ACC112 (cell line): ENCODE measurements around the gene HEBP2.

Experiments used
- H2AFZ ChIP-seq: fragments of 200-600 bp; sonication (generic); one replicate; pipeline ENCODE4 v1.6.0; 2017; ENCODE audit warnings: antibody characterized with exemption, low read length; ENCODE audit not compliant: unreplicated experiment
- H3K27ac ChIP-seq: fragments of 200-600 bp; sonication (generic); 2 replicates; pipeline ENCODE4 v1.5.1; 2014; ENCODE audit warnings: low read depth, mild to moderate bottlenecking, antibody characterized with exemption, low read length, moderate library complexity
- H3K27me3 ChIP-seq: fragments of 200-600 bp; sonication (generic); 2 replicates; pipeline ENCODE4 v1.6.1; 2014; ENCODE audit warnings: mild to moderate bottlenecking, antibody characterized with exemption, low read length, moderate library complexity, mixed read lengths; ENCODE audit not compliant: insufficient read depth
- H3K36me3 ChIP-seq: fragments of 200-600 bp; sonication (generic); 2 replicates; pipeline ENCODE4 v1.6.1; 2016; ENCODE audit warnings: mild to moderate bottlenecking, antibody characterized with exemption, low read length, moderate library complexity, mixed read lengths; ENCODE audit not compliant: insufficient read depth
- H3K4me1 ChIP-seq: fragments of 200-600 bp; sonication (generic); one replicate; pipeline ENCODE4 v1.6.1; 2016; ENCODE audit warnings: low read length, mixed read lengths; ENCODE audit not compliant: insufficient read depth, unreplicated experiment, control insufficient read depth
- H3K4me3 ChIP-seq: fragments of 200-600 bp; sonication (generic); 2 replicates; pipeline ENCODE4 v1.5.1; 2014; ENCODE audit warnings: mild to moderate bottlenecking, low read depth, low read length
- H3K79me2 ChIP-seq: fragments of 200-600 bp; sonication (generic); one replicate; pipeline ENCODE4 v1.6.0; 2016; ENCODE audit warnings: low read length; ENCODE audit not compliant: control insufficient read depth, unreplicated experiment, insufficient read depth

The HEBP2 gene

GRCh38 chr6:138410972-138411880 is 7.2 kb downstream of the HEBP2 start:
- Histone ChIP-seq H3K36me3 (peaks cover 30% of the 10 kb centered on the region), H3K4me3 (peak overlapping the region; percentile 47; the same call in 1 of the 2 replicates), H2AFZ (no peak overlapping the region), H3K79me2 (no peaks in the 10 kb centered on the region), H3K27me3 (no peaks in the 10 kb centered on the region), H3K27ac (peak overlapping the region; percentile 85), H3K4me1 (peaks cover 27% of the 10 kb centered on the region)

GRCh38 chr6:138415125-138415524 is 11.1 kb downstream of the HEBP2 start:
- Histone ChIP-seq H3K4me1 (peaks cover 19% of the 10 kb centered on the region), H3K27ac (no peak overlapping the region), H2AFZ (no peak overlapping the region), H3K36me3 (peaks cover 23% of the 10 kb centered on the region), H3K27me3 (no peaks in the 10 kb centered on the region), H3K79me2 (no peaks in the 10 kb centered on the region), H3K4me3 (no peak overlapping the region)

GRCh38 chr6:138416206-138416605 is 12.2 kb downstream of the HEBP2 start:
- Histone ChIP-seq H3K36me3 (peaks cover 23% of the 10 kb centered on the region), H2AFZ (no peak overlapping the region), H3K4me1 (peaks cover 9% of the 10 kb centered on the region), H3K27ac (no peak overlapping the region), H3K4me3 (no peak overlapping the region), H3K79me2 (no peaks in the 10 kb centered on the region), H3K27me3 (no peaks in the 10 kb centered on the region)

- H3K79me2 ChIP-seq, result no peaks in the 10 kb centered on the region
- H3K36me3 ChIP-seq, result peaks cover 17% of the 10 kb centered on the region
- no peak overlapping the region for H3K27ac ChIP-seq
Measured at GRCh38 chr6:138417493-138418117, 13.6 kb downstream of the HEBP2 start.

GRCh38 chr6:138418118-138418742 is 14.2 kb downstream of the HEBP2 start:
- H3K4me3 ChIP-seq, result no peak overlapping the region
- no peak overlapping the region for H3K27ac ChIP-seq
- no peak overlapping the region for H2AFZ ChIP-seq
- H3K4me1 ChIP-seq, result peaks cover 4% of the 10 kb centered on the region
- peaks cover 12% of the 10 kb centered on the region for H3K36me3 ChIP-seq
- H3K79me2 ChIP-seq, result no peaks in the 10 kb centered on the region
- H3K27me3 ChIP-seq, result no peaks in the 10 kb centered on the region

More at GRCh38 chr6:138417493-138418117, 13.6 kb downstream of the HEBP2 start:
- Histone ChIP-seq H2AFZ (no peak overlapping the region), H3K4me3 (no peak overlapping the region), H3K4me1 (no peaks in the 10 kb centered on the region), H3K27me3 (no peaks in the 10 kb centered on the region)

- Histone ChIP-seq H3K27me3 (no peaks in the 10 kb centered on the region), H3K36me3 (peaks cover 5% of the 10 kb centered on the region; the same call in 1 of the 2 replicates), H3K79me2 (no peaks in the 10 kb centered on the region), H2AFZ (no peak overlapping the region), H3K27ac (no peak overlapping the region), H3K4me3 (no peak overlapping the region), H3K4me1 (peaks cover 6% of the 10 kb centered on the region)
Measured at GRCh38 chr6:138419766-138420165, 15.7 kb downstream of the HEBP2 start.

- Histone ChIP-seq H3K79me2 (no peaks in the 10 kb centered on the region), H2AFZ (no peak overlapping the region), H3K4me1 (peaks cover 6% of the 10 kb centered on the region), H3K36me3 (peaks cover 5% of the 10 kb centered on the region; the same call in 1 of the 2 replicates), H3K4me3 (no peak overlapping the region), H3K27ac (no peak overlapping the region), H3K27me3 (no peaks in the 10 kb centered on the region)
Measured at GRCh38 chr6:138420356-138420755, 16.3 kb downstream of the HEBP2 start.

GRCh38 chr6:138421089-138421488 is 17.1 kb downstream of the HEBP2 start:
- Histone ChIP-seq H3K79me2 (no peaks in the 10 kb centered on the region), H3K36me3 (peaks cover 5% of the 10 kb centered on the region; the same call in 1 of the 2 replicates), H3K4me1 (peaks cover 6% of the 10 kb centered on the region), H3K27me3 (no peaks in the 10 kb centered on the region), H3K27ac (no peak overlapping the region), H2AFZ (no peak overlapping the region), H3K4me3 (no peak overlapping the region)

- Histone ChIP-seq H3K27me3 (no peaks in the 10 kb centered on the region), H3K27ac (no peak overlapping the region), H2AFZ (no peak overlapping the region), H3K36me3 (peaks cover 5% of the 10 kb centered on the region; the same call in 1 of the 2 replicates), H3K4me1 (peaks cover 6% of the 10 kb centered on the region), H3K79me2 (no peaks in the 10 kb centered on the region), H3K4me3 (no peak overlapping the region)
Measured at GRCh38 chr6:138421608-138422007, 17.6 kb downstream of the HEBP2 start.

- Histone ChIP-seq H3K79me2 (no peaks in the 10 kb centered on the region), H3K27me3 (no peaks in the 10 kb centered on the region), H3K4me3 (no peak overlapping the region), H2AFZ (no peak overlapping the region), H3K27ac (no peak overlapping the region), H3K4me1 (peaks cover 6% of the 10 kb centered on the region), H3K36me3 (no peaks in the 10 kb centered on the region)
Measured at GRCh38 chr6:138422861-138423260, 18.8 kb downstream of the HEBP2 start.
